HEK293 (cell line): ENCODE measurements around the gene DIO3.
"Not testable (repeated sequence)": the region's sequence is repeated elsewhere in the genome, so short reads cannot be mapped to it uniquely, and the experiment has no call there.

Experiments used
- CTCF ChIP-seq: fragments of 450-650 bp; formaldehyde crosslinking; IDR thresholded peaks from 2 replicates; pipeline ENCODE4 v1.5.1; 2016; ENCODE audit warnings: missing biosample characterization, missing genetic modification characterization
- GLI4 ChIP-seq: fragments of 450-650 bp; formaldehyde crosslinking; IDR thresholded peaks from 2 replicates; pipeline ENCODE4 v1.5.1; 2016; ENCODE audit warnings: missing biosample characterization, missing genetic modification characterization
- KLF10 ChIP-seq: fragments of 450-650 bp; IDR thresholded peaks from 2 replicates; pipeline ENCODE4 v1.5.1; 2018; ENCODE audit warnings: missing biosample characterization, mild to moderate bottlenecking, missing genetic modification characterization
- KLF9 ChIP-seq: fragments of 450-650 bp; formaldehyde crosslinking; IDR thresholded peaks from 2 replicates; pipeline ENCODE4 v1.5.1; 2016; ENCODE audit warnings: missing biosample characterization, missing genetic modification characterization, low read depth
- PATZ1 ChIP-seq: fragments of 450-650 bp; formaldehyde crosslinking; IDR thresholded peaks from 2 replicates; pipeline ENCODE4 v1.5.1; 2016; ENCODE audit warnings: missing biosample characterization, missing genetic modification characterization
- PBX3 ChIP-seq: sonication (generic); formaldehyde crosslinking; IDR thresholded peaks from 2 replicates; pipeline ENCODE4 v1.8.1; 2022; ENCODE audit warnings: mild to moderate bottlenecking, moderate library complexity, missing genetic modification reagents
- TSHZ1 ChIP-seq: fragments of 450-650 bp; formaldehyde crosslinking; IDR thresholded peaks from 2 replicates; pipeline ENCODE4 v1.5.1; 2016; ENCODE audit warnings: missing biosample characterization, missing genetic modification characterization, borderline replicate concordance
- ZBTB1 ChIP-seq: fragments of 450-650 bp; formaldehyde crosslinking; IDR thresholded peaks from 2 replicates; pipeline ENCODE4 v1.5.1; 2016; ENCODE audit warnings: missing biosample characterization, missing genetic modification characterization
- ZBTB7A ChIP-seq: fragments of 450-650 bp; formaldehyde crosslinking; IDR thresholded peaks from 2 replicates; pipeline ENCODE4 v1.5.1; 2016; ENCODE audit warnings: low read depth, missing biosample characterization, missing genetic modification characterization
- ZNF658 ChIP-seq: fragments of 450-650 bp; formaldehyde crosslinking; IDR thresholded peaks from 2 replicates; pipeline ENCODE4; 2016; ENCODE audit warnings: missing biosample characterization, missing genetic modification characterization
- ZNF670 ChIP-seq: fragments of 450-650 bp; formaldehyde crosslinking; IDR thresholded peaks from 2 replicates; pipeline ENCODE4 v1.5.1; 2016; ENCODE audit warnings: missing biosample characterization, missing genetic modification characterization, low read depth

- not testable (repeated sequence) for TF ChIP-seq GLI4; KLF10; ZBTB1 (tag by site-specific recombination); PATZ1; CTCF (tag by site-specific recombination); ZBTB7A (tag by site-specific recombination); KLF9 (tag by site-specific recombination); ZNF670; ZNF658; PBX3 (CRISPR knock-in tag); TSHZ1 (tag by site-specific recombination)
Observed at GRCh38 chr14:101555669-101556043, 5.6 kb upstream of the DIO3 start.
